Measurements from ENCODE around the gene RPS8.
"Not testable (repeated sequence)": the region's sequence is repeated elsewhere in the genome, so short reads cannot be mapped to it uniquely, and the experiment has no call there.

DNA sequence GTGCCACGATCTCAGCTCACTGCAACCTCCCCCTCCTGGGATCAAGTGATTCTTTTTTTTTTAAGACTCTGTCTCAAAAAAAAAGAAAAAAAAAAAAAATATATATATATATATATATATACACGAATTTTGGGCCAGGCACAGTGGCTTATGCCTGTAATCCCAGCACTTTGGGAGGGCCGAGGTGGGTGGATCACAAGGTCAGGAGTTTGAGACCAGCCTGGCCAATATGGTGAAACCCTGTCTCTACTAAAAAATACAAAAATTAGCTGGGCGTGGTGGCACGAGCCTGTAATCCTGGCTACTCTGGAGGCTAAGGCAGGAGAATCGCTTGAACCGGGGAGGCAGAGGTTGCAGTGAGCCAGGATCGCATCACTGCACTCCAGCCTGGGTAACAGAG is 22.5 kb downstream of the RPS8 start:
- TF ChIP-seq, protein P1, sequence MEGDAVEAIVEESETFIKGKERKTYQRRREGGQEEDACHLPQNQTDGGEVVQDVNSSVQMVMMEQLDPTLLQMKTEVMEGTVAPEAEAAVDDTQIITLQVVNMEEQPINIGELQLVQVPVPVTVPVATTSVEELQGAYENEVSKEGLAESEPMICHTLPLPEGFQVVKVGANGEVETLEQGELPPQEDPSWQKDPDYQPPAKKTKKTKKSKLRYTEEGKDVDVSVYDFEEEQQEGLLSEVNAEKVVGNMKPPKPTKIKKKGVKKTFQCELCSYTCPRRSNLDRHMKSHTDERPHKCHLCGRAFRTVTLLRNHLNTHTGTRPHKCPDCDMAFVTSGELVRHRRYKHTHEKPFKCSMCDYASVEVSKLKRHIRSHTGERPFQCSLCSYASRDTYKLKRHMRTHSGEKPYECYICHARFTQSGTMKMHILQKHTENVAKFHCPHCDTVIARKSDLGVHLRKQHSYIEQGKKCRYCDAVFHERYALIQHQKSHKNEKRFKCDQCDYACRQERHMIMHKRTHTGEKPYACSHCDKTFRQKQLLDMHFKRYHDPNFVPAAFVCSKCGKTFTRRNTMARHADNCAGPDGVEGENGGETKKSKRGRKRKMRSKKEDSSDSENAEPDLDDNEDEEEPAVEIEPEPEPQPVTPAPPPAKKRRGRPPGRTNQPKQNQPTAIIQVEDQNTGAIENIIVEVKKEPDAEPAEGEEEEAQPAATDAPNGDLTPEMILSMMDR (IDR thresholded peaks at IDR 0.05) = not testable (repeated sequence)
- TF ChIP-seq POLR2A, EP300 (IDR thresholded peaks at IDR 0.05): not testable (repeated sequence)
